GM19463 (cell line): ENCODE data around the gene FHIT.

Experiments
- ATAC-seq: cut with Tn5 transposase; IDR thresholded peaks from one replicate; pipeline ENCODE4 v1.9.1; 2021; ENCODE audit warnings: mild to moderate bottlenecking, moderate library complexity; ENCODE audit not compliant: unreplicated experiment

The FHIT gene

DNA sequence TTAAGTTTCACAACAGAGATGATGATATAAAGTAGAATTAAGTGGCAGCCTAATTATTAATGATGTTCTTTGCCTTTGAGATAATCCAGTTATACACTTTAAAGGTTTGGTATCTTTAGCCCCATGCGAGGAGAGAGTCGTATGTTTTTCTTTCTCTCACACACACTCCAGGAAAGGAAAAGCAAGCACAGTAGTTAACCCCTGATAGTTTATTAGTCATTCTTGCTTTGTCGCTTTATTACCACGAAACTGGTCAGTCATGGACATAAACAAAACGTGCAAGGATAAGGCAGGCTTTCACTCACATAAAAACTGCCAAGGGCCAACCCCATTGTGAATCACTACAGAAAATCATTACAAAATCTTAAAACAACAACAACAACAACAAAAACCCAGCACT, 866.9 kb downstream of the FHIT start:
- ATAC-seq = no peak

DNA sequence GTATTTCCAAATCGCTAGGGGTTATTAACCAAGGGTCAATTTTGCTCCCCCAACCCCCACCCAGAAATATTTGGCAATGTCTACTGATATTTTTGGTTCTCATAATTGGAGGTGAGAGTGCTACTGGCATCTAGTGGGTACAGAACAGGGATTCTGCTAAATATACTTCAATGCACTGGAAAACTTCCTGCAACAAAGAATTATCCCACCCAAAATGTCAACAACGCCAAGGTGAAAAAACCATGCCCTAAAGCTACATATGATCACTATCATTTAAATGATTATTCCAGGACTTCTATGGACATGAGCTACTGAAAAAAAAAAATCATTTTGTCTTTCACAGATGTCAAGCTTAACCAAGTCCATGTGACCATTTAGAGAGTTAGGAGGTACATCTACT, 867.9 kb downstream of the FHIT start:
- no peak for ATAC-seq

DNA sequence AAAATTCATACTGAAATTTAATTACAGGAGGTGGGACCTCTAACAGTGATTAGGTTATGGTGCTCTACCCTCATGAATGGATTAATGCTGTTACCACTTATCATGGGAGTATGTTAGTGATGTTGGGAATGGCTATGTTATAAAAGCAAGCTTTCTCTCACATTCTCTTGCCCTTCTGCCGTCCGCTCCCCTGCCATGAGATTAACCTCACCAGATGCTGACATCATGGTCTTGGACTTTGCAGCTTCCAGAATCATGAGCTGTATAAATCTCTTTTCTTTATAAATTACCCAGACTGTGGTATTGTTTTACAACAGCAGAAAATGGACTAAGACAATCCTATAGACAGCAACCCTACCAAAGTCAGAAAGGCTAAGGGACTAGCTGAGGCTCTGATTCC, 884.8 kb downstream of the FHIT start:
- ATAC-seq = no peak

DNA sequence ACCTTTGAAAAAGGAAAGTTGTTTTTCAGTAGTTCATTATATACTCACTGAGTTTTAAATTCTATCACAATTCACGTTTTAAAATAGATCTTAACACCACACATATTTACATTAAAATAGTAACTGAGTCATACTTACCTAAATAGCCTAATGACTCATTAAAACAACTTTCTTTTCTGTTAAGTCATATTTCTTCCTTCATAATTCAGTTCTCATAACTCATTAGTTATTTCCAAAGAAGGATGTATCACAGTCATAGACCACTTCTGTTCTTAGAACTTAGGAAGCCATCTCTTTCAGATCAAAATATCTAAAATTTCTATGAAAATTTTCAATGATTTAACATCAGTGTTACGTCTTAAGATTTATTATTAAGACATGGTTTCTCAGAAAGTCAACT, 885.9 kb downstream of the FHIT start:
- ATAC-seq = no peak

DNA sequence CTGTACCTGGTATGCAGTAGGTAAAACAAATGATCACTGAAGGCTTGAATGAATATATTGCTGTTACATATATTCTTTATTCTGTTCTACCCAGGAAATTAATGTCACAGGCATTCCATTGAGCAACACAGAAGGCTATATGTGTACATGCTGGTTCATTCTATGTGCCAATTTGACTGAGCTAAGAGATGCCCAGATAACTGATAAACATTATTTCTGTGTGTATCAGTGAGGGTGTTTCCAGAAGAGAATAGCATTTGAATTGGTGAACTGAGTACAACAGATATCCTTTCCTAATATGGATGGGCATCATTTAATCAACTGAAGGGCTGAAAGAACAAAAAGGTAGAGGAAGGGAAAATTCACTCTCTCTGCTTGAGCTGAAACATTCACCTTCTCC, 886.8 kb downstream of the FHIT start:
- no peak for ATAC-seq

DNA sequence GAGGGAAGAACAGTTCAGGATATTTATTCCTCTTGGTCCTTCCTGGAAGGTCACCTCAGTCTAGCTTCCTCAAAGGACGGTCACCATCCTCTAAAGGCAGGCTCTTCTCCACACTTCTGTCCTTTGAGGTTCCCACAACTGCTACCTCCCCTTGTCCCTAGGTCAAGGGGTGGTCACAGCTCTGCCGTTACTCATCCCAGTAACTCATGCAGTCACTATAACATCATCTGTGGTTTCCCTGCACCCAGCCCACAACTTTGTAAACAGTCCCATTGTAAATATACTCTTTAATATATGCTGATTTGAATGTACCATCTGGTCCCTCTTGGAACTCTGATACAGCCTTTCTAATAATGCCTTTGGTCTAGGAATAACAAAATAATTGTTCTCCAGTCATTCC, 887.4 kb downstream of the FHIT start:
- ATAC-seq = no peak

DNA sequence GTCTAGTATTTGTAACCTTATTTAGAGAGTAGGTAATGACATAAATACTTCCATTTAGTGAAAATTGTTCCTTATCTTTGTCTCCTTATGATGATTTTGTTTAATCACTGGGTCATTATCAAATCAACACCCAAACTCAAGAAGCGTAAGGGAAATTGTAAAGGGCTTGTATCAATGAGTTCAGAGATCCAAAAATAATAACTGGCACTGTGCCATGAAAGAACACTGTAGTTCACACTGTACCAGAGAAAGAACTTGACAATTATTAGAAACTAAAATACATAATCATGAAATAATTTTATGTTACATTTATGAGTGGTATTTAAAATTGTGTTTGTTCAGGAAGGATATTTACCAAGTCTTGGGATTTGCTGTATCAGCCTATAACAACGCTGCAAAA, 895.4 kb downstream of the FHIT start:
- no peak for ATAC-seq

DNA sequence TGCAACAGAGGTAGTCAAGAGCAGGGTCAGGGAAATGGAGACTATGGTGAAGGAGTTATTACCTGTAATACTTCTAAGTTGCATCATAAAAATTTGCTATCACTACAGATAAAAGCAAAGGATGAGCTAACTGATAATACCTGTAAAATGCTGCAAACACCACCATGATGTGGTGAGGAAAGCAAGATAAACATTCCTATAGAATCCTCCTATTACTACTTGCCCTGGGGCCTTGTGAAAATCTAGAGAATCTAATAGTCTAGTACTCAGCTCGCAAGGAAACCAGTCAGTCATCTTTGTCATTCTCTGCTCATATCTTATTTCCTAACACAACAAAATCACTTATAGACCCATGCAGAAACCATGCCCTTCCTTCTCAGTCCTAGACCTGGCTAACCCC, 899.8 kb downstream of the FHIT start:
- no peak for ATAC-seq

DNA sequence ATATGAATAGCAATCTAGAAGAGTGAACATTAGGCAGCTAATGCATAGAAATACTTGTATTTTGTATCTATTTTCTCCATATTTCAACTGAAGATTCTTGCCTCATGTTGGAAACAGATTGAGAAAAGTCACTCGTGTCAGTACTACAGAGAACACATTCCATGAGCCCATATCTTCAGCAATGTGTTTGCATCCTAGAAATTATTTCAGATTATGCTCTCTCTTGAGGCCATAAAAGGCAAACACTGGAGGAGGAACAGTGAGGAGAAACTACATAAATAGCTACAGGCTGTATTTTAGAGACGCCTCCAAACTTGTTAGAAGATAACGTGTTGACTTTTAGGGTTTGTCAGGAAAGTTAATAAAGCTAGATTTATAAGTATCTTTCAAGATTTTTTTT, 906.9 kb downstream of the FHIT start:
- ATAC-seq = no peak

DNA sequence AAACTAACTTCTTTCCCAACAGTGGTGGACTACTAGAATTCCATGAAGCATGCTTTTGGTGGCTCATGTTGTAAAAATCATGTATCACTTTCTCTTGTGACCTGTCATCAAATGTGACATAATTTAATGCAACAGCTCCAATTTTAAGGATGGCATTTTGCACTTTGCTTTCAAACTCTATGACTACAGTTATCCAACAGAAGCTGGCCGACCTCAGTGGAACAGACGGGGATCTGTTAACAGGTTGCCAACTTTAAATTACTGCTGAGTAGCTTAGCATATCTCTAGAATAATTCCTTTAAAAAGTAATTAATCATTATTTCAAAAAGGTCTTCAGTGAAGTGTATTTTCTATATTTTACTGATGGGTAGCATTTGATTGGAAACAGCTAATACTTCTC, 907.4 kb downstream of the FHIT start:
- ATAC-seq = no peak

DNA sequence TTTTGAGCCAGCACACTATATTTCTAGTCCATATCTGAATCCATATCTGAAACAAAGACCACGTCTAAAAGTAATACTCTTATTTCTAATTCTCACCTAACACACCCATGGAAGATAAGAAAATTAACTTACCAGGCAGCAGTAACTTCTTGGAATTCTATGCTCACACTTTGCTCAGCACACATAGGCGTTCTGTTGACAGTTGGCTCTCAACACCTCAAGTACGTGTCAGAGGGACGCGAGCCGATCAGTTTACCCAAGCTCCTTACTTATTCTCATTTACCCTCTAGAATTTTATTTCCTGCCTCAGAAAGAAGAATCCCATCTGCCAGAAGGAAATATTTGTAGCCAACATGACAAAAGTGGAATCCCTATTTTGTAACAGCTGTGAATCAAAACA, 911.9 kb downstream of the FHIT start:
- ATAC-seq = no peak

DNA sequence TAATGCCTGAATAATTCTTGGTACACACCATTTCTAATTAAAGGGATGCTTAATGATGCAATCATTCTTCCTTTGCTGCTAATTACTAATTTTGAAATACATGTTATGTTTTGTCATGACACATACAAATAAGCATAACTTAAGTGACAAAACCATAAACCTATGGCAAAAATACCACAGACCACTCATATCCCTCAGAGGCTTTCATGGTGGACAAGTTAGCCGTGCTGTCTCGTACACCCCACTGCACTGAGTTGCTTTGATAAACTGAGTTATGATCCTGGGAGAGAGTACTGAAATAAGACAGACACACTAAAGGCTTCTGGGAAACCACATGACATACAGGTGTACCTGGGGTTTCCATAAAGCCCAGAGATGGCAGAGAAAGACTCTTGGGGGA, 913.8 kb downstream of the FHIT start:
- no peak for ATAC-seq

DNA sequence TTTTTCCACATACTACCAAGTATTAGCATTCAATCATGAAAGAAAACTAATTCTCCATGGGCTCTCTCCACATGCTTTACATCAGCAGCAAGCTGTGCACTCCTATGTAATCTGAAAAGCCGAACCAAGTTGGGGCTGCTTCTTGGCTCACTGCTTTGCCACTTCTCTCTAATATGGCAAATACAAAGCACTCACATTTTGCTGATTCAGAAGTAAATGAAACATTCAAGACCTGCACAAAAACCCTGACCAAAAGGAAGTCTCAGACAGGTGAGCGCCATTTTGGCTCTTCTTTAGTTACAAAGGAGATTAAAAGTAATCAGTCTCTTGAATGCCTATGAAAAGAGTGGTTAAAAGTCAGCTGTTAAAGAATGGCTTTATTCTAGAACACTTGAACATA, 915.2 kb downstream of the FHIT start:
- ATAC-seq = no peak

DNA sequence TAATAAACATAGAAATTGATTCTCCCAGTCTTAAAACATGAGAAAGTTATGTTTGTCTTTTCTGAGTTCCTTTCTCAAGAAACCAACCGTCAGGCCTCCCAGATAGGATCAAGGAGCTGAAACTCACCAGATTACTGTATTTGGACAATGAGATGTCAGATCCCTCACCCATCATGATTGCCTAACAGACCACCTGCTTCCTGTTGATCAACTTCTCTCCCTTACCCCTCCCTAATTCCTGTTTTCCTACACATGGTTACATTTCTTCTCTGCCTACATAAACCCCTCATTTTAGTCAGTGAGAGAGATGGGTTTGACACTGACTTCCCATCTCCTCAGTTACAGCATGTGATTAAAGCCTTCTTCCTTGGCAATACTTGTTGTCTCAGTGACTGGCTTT, 917.5 kb downstream of the FHIT start:
- ATAC-seq = no peak

DNA sequence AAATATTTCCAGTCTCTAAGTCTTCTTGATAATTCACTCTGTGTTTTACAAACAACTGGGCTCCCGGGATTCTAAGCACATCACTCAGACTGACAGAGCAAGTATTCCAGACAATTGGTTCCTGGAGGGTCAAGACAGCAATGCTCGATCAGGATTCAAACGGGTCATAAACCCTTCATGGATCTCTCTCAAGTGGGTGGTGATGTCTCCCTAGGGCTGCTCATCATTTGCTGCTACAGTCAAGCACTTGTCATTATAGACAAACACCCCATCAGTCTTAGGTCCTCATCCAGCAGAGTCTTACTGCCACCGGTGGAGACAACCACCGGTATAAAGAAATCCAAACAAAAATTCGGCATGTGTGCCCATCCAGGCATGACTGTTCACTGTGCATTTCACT, 921.1 kb downstream of the FHIT start:
- no peak for ATAC-seq

DNA sequence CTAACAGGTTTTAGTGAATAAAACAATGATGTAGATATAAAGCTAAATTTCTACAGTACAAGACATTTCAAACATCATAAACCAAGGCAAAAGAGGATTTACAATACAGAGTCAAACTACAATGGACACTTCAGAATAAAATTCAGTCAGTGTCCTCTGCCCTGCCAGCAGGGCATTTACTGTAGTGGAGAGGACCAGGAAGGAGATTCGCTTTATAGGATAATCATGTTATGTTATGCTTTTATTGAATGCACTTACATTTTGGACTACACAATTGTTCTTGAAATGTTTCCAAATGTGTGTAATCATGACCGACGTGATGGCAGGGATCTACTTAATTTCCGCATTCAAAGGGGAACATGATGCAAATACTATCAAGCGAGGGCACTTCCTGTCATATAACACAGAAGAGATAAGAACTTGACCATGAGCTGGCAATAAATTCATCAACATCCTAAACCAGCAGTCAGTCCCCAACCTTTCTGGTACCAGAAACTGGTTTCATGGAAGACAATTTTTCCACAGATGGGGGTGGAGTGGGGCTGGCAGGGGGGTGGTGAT, 925.6 kb downstream of the FHIT start:
- ATAC-seq = no peak

DNA sequence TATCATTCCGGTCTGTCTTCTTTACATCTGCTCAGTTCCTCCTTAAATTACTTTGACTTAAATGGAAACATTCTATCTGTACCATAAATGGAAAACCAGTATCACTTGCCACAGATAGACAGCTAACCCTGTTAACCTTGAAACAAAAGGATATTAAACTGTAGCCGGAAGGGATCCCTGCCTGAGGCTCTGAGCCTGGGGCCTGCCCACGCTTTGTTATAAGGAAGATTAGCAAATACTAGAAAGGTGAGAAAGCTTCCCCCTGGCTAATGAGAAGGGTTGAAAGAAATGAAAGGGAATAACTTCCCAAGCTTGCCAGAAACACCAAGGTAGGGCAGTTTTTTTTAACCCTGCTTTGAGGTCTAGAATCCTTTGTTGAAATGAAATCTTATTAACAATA, 927.6 kb downstream of the FHIT start:
- ATAC-seq = no peak

DNA sequence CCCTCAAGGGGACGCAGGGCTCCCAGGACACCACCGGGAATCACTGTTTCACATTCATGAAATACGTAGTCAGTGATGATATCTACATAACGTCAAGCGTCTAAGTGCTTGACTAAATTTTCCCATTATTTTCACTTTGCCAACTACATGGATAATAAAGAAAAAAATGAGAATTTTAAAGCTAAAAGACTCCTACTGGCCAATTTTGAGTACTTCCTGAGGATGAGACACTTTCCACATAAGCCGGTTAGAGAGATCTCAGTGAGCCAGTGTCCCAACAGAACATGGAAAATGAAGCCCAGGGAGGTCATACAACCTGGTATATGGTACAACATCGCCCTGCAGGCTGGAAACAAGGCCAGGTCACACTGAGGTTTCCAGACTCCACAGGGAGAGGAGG, 928.1 kb downstream of the FHIT start:
- no peak for ATAC-seq

DNA sequence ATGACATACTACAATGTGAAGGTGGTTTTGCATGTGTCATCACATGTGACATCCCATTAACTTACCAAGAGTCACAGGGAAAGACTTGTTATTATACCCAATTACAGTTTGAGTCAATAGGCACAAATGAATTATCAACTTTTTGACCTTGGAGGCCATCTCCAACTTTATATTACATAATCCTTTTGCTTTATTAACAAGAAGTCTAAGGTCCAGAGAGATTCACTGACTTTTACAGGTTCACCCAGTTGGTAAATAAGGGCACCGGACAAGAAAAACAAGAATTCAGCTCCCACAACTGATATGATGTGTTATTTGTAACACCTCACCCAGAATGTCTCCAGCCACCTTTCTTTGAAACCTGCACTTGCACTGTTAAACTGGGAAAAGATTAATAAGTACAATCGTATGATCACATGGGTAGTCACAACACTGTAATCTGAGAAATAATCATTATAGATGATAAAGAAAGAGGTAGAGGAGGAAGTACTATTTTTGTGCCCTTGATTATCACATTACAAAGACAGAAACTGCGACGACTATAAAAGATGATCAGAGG, 928.9 kb downstream of the FHIT start:
- ATAC-seq = no peak

DNA sequence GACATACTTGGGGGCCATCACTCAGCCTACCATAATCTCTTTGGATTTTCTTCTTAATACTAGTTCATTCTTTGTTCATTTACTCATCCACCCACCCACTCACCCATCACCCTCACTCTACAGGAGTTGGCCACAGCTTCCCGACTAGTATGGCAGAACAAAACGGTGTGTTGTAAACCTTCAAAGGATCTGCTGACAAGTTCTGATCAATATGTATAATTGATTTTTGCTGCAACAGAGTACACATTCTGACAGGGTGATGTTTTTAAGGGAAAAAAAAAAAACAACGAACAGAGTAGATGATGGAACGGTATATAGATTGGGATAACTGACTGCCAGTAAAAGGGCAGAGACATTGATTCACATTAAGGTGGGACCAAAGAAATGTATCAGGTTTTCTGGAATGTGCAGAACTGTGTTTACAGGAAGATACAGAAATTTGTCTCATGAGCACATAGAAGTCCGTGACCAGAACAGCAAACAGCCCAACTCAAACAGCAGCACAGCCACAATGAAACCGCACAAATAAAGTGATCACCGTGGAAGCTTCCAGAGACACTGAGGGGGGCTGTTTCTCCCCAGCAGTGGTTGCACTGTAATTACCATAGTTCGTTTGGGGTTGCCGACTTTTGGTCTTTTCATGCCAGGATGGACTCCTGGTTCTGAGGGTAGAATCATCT, 931.9 kb downstream of the FHIT start:
- no peak for ATAC-seq

DNA sequence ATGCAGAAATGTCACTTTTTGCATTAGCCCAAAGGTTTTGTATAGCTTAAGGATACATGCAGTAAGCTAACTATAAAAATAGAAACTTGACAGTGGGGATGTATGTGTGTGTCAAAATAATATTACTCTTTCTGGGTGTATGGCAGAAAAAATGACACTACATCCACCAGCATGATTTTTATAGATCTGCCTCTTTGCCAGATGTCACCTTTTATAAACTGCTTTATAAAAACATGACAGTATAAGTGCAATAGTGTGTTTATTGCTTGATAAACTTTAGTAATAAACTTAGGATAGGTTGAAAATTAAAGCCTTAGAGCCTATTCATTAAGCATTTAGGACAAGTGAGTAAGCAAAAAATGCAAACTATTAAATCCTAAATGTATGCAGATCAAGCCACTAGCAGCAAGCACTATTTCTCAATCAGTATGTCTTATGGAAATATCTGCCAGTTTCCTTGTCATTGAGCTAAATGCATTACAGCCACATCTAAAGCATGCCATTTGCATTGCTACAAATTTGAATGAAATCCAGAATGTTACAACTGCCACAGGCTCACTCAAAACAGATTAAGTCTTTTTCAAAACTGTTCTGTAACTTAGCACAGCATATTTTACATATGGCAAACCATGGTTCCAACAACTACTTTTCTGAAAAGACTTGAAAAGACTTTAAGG, 935.0 kb downstream of the FHIT start:
- ATAC-seq = no peak

DNA sequence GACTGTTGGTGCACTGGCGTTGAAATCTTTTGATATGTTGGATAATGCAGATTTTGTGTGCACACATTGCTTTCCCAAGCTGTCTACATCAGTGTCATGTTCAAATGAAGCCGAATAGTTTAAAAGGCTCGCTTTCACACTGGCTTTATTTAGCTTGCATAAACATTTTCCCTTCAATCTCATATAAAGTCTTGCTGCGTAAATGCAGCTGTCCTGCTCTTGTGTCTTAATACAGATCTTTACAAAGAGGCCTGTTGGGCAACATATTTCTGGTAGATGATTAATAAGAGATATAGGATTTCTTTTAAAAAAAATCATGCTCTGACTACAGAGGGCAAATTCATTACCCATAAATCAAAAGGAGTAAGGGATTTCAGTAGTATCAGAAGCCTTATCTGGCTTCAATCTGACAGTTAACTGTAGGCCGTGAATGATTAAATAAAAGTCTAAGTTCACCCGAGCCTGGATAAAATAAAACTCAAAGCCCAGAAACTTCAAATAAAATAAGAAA, 937.2 kb downstream of the FHIT start:
- ATAC-seq = no peak
